ENCODE measurements around the gene GNAI3. TPM values are rescaled to one million over a fixed set of nuclear protein-coding genes. Genes with fewer than 3 reads are reported as not detected.

Gene GNAI3
- total RNA-seq, 1 experiment from 2014 or later = 9.9 TPM

GRCh38 chr1:109640285-109640865, 92.0 kb downstream of the GNAI3 start:
- H3K4me3 Mint-ChIP-seq = no peak overlapping the region
- Histone ChIP-seq H3K23me2 (ENCODE audit: insufficient read length, low read depth, low read length, poor library complexity, severe bottlenecking) (no peaks in the 10 kb centered on the region), H3K9ac (ENCODE audit: extremely low read depth, insufficient read length, low read length) (no peak overlapping the region), H2AK5ac (ENCODE audit: insufficient read length, low read length) (no peak overlapping the region), H4K5ac (ENCODE audit: insufficient read length, low read depth, low read length) (no peak overlapping the region), H2BK5ac (ENCODE audit: insufficient read length, low read length) (no peak overlapping the region), H2BK12ac (ENCODE audit: insufficient read length, low read depth, low read length) (no peak overlapping the region), H3K79me1 (ENCODE audit: insufficient read depth, low read depth, low read length, poor library complexity, severe bottlenecking) (no peaks in the 10 kb centered on the region), H4K20me1 (ENCODE audit: control insufficient read depth, insufficient read depth, insufficient read length) (no peaks in the 10 kb centered on the region), H4K91ac (ENCODE audit: insufficient read length, low read depth, low read length) (no peak overlapping the region), H2BK120ac (ENCODE audit: low read depth, low read length, poor library complexity, severe bottlenecking) (no peak overlapping the region), H3K14ac (ENCODE audit: insufficient read depth, low read length) (no peak overlapping the region), H2AFZ (ENCODE audit: low read length) (no peak overlapping the region), H2BK20ac (ENCODE audit: low read depth, low read length, poor library complexity, severe bottlenecking) (no peak overlapping the region), H3K4me1 (ENCODE audit: insufficient read depth, low read length) (peaks cover 7% of the 10 kb centered on the region; the same call in 1 of the 2 replicates), H3K27me3 (ENCODE audit: insufficient read depth, low read length) (no peaks in the 10 kb centered on the region), H3T11ph (ENCODE audit: low read length) (no peak overlapping the region), H4K8ac (replicated peaks; ENCODE audit: insufficient read length, low read depth, low read length) (no peak overlapping the region), H3K23ac (ENCODE audit: insufficient read length, low read depth, low read length) (no peak overlapping the region), H3K4ac (ENCODE audit: low read depth, low read length) (no peak overlapping the region), H3K9me3 (ENCODE audit: control insufficient read depth, low read depth, low read length) (no peaks in the 10 kb centered on the region), H2BK15ac (ENCODE audit: low read depth, low read length) (no peak overlapping the region), H3K79me2 (ENCODE audit: insufficient read depth, low read length) (no peaks in the 10 kb centered on the region), H3K27ac (ENCODE audit: insufficient read length, low read depth, low read length) (no peak overlapping the region), H3K18ac (ENCODE audit: insufficient read length, low read depth, low read length) (no peak overlapping the region), H3K4me2 (ENCODE audit: insufficient read depth, insufficient read length, low read length) (no peak overlapping the region), H3K56ac (ENCODE audit: insufficient read length, low read depth, low read length) (no peak overlapping the region)
- H3K9me3 Mint-ChIP-seq = peaks cover 0 to 1% of the 10 kb centered on the region in 2 experiments; a peak in 1 of 5 replicates
- WGBS (ENCODE audit: extremely low coverage, insufficient read length, low lambda C conversion rate) = no CpG with 5 or more reads among the region's 5 CpGs
- TF ChIP-seq, protein P1, sequence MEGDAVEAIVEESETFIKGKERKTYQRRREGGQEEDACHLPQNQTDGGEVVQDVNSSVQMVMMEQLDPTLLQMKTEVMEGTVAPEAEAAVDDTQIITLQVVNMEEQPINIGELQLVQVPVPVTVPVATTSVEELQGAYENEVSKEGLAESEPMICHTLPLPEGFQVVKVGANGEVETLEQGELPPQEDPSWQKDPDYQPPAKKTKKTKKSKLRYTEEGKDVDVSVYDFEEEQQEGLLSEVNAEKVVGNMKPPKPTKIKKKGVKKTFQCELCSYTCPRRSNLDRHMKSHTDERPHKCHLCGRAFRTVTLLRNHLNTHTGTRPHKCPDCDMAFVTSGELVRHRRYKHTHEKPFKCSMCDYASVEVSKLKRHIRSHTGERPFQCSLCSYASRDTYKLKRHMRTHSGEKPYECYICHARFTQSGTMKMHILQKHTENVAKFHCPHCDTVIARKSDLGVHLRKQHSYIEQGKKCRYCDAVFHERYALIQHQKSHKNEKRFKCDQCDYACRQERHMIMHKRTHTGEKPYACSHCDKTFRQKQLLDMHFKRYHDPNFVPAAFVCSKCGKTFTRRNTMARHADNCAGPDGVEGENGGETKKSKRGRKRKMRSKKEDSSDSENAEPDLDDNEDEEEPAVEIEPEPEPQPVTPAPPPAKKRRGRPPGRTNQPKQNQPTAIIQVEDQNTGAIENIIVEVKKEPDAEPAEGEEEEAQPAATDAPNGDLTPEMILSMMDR (conservative IDR thresholded peaks at IDR 0.05) = peak; percentile 93
- peak; percentile 88 for DNase-seq
- peaks cover 11% of the 10 kb centered on the region for H3K27me3 Mint-ChIP-seq (ENCODE audit: low read depth)
- peak overlapping the region in 1 of 3 experiments; percentile 60; a peak in 1 of 7 replicates for H3K27ac Mint-ChIP-seq
- no peaks in the 10 kb centered on the region; a peak in 1 of 7 replicates for H3K36me3 Mint-ChIP-seq (ENCODE audit: insufficient read depth in 1 of 3, low read depth in 3 of 3)
- peaks cover 26 to 33% of the 10 kb centered on the region in 2 experiments for H3K4me1 Mint-ChIP-seq

Measured in H9 (cell line).